ENCODE measurements around the gene SCARB1. TPM values are rescaled to one million over a fixed set of nuclear protein-coding genes. Genes with fewer than 3 reads are reported as not detected.

The SCARB1 gene
- total and polyA plus RNA-seq, 2 donors (not counting 1 experiment from before 2014, with no cell fraction given) = 14.7 to 32.5 TPM

- no peak overlapping the region for H2AFZ ChIP-seq (ENCODE audit: low read length)
- no peaks in the 10 kb centered on the region for H3K79me2 ChIP-seq (ENCODE audit: control insufficient read depth, insufficient read depth, low read length)
- no peak for DNase-seq (ENCODE audit: low read depth in 2 of 2)
- H3K4me3 ChIP-seq (replicated peaks in 1 of 4; ENCODE audit: control extremely low read depth in 1 of 4, insufficient read depth in 1 of 4, low read depth in 3 of 4, low read length in 4 of 4) = no peak overlapping the region
- no peak overlapping the region for H3K4me2 ChIP-seq (ENCODE audit: extremely low read depth, insufficient read depth, low read length)
- H3K27ac ChIP-seq (ENCODE audit: insufficient read depth, low read length) = no peak overlapping the region
- TF ChIP-seq EZH2 (IDR thresholded peaks at IDR 0.05; ENCODE audit: low read length, missing control alignments) = no peak
- no peak for TF ChIP-seq CTCF (conservative IDR thresholded peaks at IDR 0.05 in 1 of 2, IDR thresholded peaks at IDR 0.05 in 1 of 2; ENCODE audit: low read depth in 1 of 2, low read length in 2 of 2)
- no peak overlapping the region for H3K9ac ChIP-seq (ENCODE audit: insufficient read depth, low read length)
- H4K20me1 ChIP-seq (ENCODE audit: control insufficient read depth, extremely low read depth, insufficient read depth, low read length) = no peaks in the 10 kb centered on the region
- no peaks in the 10 kb centered on the region for H3K9me3 ChIP-seq (ENCODE audit: control insufficient read depth, insufficient read depth, low read depth, low read length)
- peaks cover 6% of the 10 kb centered on the region for H3K27me3 ChIP-seq (ENCODE audit: control insufficient read depth, insufficient read depth, low read length)
- H3K4me1 ChIP-seq (ENCODE audit: control insufficient read depth, extremely low read depth, insufficient read depth, low read length) = peaks cover 11% of the 10 kb centered on the region
- H3K36me3 ChIP-seq (ENCODE audit: control insufficient read depth, insufficient read depth, low read length) = no peaks in the 10 kb centered on the region
Measured at GRCh38 chr12:124753228-124753591, 110.5 kb downstream of the SCARB1 start.

GRCh38 chr12:124752437-124753227, 111.0 kb downstream of the SCARB1 start:
- H3K4me2 ChIP-seq (ENCODE audit: extremely low read depth, insufficient read depth, low read length) = no peak overlapping the region
- H3K79me2 ChIP-seq (ENCODE audit: control insufficient read depth, insufficient read depth, low read length) = no peaks in the 10 kb centered on the region
- no peak for TF ChIP-seq EZH2 (IDR thresholded peaks at IDR 0.05; ENCODE audit: low read length, missing control alignments)
- peak in 1 of 2 donors; percentile 66 for DNase-seq (ENCODE audit: low read depth in 2 of 2)
- no peak overlapping the region for H3K9ac ChIP-seq (ENCODE audit: insufficient read depth, low read length)
- no peaks in the 10 kb centered on the region for H4K20me1 ChIP-seq (ENCODE audit: control insufficient read depth, extremely low read depth, insufficient read depth, low read length)
- H3K27me3 ChIP-seq (ENCODE audit: control insufficient read depth, insufficient read depth, low read length) = peaks cover 1% of the 10 kb centered on the region
- H3K36me3 ChIP-seq (ENCODE audit: control insufficient read depth, insufficient read depth, low read length) = no peaks in the 10 kb centered on the region
- H3K9me3 ChIP-seq (ENCODE audit: control insufficient read depth, insufficient read depth, low read depth, low read length) = no peaks in the 10 kb centered on the region
- no peak overlapping the region for H3K27ac ChIP-seq (ENCODE audit: insufficient read depth, low read length)
- H2AFZ ChIP-seq (ENCODE audit: low read length) = no peak overlapping the region
- H3K4me1 ChIP-seq (ENCODE audit: control insufficient read depth, extremely low read depth, insufficient read depth, low read length) = peaks cover 11% of the 10 kb centered on the region
- no peak overlapping the region for H3K4me3 ChIP-seq (replicated peaks in 1 of 4; ENCODE audit: control extremely low read depth in 1 of 4, insufficient read depth in 1 of 4, low read depth in 3 of 4, low read length in 4 of 4)

GRCh38 chr12:124751654-124752355, 111.9 kb downstream of the SCARB1 start:
- TF ChIP-seq EZH2 (IDR thresholded peaks at IDR 0.05; ENCODE audit: low read length, missing control alignments) = no peak
- no peak for TF ChIP-seq CTCF (conservative IDR thresholded peaks at IDR 0.05 in 1 of 2, IDR thresholded peaks at IDR 0.05 in 1 of 2; ENCODE audit: low read depth in 1 of 2, low read length in 2 of 2)
- no peaks in the 10 kb centered on the region for H3K9me3 ChIP-seq (ENCODE audit: control insufficient read depth, insufficient read depth, low read depth, low read length)
- no peak for DNase-seq (ENCODE audit: low read depth in 2 of 2)

More at GRCh38 chr12:124751654-124752355, 111.9 kb downstream of the SCARB1 start:
- Histone ChIP-seq H3K9ac (ENCODE audit: insufficient read depth, low read length) (no peak overlapping the region), H2AFZ (ENCODE audit: low read length) (no peak overlapping the region), H3K36me3 (ENCODE audit: control insufficient read depth, insufficient read depth, low read length) (no peaks in the 10 kb centered on the region), H3K4me1 (ENCODE audit: control insufficient read depth, extremely low read depth, insufficient read depth, low read length) (peaks cover 11% of the 10 kb centered on the region), H3K27ac (ENCODE audit: insufficient read depth, low read length) (no peak overlapping the region), H3K4me2 (ENCODE audit: extremely low read depth, insufficient read depth, low read length) (no peak overlapping the region), H4K20me1 (ENCODE audit: control insufficient read depth, extremely low read depth, insufficient read depth, low read length) (no peaks in the 10 kb centered on the region), H3K79me2 (ENCODE audit: control insufficient read depth, insufficient read depth, low read length) (no peaks in the 10 kb centered on the region), H3K4me3 (replicated peaks in 1 of 4; ENCODE audit: control extremely low read depth in 1 of 4, insufficient read depth in 1 of 4, low read depth in 3 of 4, low read length in 4 of 4) (no peak overlapping the region), H3K27me3 (ENCODE audit: control insufficient read depth, insufficient read depth, low read length) (no peaks in the 10 kb centered on the region)
